RPMI7951 (cell line): ENCODE results near the gene CYP26B1. TPM values are rescaled to one million over a fixed set of nuclear protein-coding genes. Genes with fewer than 3 reads are reported as not detected.
A peak's percentile ranks its signal among the peaks of the same experiment; 100 is the strongest.

Experiments
- DNase-seq: peaks from one replicate; pipeline ENCODE4 v3.0.0-alpha.2; 2012; ENCODE audit warnings: low read depth
- total RNA-seq: library from RNA; depleted of rRNA; stranded (reverse); fragments of >200 nt; shearing (Covaris generic); gene quantifications from 2 replicates; pipeline ENCODE4 v1.2.3, GENCODE V29; 2014; rRNA removed

Gene CYP26B1, protein sequence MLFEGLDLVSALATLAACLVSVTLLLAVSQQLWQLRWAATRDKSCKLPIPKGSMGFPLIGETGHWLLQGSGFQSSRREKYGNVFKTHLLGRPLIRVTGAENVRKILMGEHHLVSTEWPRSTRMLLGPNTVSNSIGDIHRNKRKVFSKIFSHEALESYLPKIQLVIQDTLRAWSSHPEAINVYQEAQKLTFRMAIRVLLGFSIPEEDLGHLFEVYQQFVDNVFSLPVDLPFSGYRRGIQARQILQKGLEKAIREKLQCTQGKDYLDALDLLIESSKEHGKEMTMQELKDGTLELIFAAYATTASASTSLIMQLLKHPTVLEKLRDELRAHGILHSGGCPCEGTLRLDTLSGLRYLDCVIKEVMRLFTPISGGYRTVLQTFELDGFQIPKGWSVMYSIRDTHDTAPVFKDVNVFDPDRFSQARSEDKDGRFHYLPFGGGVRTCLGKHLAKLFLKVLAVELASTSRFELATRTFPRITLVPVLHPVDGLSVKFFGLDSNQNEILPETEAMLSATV
- 3.5 and 4.3 TPM in 2 replicates for total RNA-seq

DNA sequence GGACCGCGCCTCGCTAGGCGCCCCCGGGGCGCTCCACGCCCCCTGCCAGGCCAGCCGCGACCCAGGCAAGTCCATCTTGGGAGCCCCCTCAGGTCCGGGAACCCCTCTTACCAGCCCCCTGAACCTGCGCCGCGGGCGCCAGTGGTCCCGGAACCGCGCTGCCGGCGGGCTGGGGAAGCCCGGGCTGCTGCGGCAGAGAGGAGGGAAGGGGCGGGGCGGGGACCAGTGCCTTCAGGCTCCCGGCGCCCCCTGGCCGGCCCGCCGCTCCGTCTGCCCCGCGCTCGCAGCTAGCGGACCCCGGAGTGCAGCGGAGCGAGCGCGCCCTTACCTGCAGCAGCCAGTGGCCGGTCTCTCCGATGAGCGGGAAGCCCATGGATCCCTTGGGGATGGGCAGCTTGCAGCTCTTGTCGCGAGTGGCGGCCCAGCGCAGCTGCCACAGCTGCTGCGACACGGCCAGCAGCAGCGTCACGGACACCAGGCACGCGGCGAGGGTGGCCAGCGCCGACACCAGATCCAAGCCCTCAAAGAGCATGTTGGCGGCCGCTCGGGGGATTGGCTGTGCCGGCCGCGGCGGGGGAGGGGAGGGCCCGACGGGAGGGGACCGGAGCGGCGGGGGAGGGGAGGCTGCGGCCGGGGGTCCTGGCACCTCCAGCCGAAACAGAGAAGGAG, at the start of gene CYP26B1:
CYP26B1 (minus strand) TSS at position 560 of the 669 bp plus-strand sequence; CDS start at position 532, 28 bp downstream.
- DNase-seq, result no peak

DNA sequence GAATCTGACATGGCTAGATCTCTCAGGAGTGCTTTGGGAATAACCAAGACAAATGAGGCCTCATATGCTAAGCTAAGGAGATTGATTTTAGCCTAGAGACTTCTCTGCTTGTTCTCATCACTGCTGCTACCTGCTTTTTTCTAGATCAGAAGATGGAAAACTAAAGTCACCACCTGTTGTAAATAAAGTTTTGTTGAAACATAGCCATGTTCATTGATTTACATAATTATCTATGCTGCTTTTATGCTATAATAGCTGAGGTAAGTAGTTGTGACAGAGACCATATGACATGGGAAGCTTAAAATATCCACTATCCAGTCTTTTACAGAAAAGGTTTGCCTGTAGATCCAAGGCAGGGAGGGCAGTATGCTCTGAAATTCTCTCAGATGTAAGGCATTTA, 46.1 kb upstream of the CYP26B1 start:
- no peak for DNase-seq

DNA sequence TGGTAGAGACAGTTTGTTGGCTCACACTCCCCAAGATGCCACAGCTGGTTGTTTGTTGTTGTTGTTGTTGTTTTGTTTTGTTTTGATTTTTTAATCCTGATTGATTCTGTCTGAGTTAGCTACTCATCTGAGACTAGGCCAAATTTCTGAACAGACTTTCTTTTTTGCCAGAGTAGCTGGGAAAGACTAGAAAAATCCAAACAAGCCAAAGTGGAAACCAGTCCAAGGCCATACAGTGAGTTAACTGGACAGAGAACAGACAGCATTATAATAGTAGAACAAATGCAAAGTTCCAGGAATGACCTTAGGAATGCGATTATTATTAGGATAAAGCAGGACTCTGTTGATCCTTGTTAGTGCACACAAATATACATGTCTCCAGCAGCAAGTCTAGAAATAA, 43.8 kb upstream of the CYP26B1 start:
- DNase-seq, result no peak

DNA sequence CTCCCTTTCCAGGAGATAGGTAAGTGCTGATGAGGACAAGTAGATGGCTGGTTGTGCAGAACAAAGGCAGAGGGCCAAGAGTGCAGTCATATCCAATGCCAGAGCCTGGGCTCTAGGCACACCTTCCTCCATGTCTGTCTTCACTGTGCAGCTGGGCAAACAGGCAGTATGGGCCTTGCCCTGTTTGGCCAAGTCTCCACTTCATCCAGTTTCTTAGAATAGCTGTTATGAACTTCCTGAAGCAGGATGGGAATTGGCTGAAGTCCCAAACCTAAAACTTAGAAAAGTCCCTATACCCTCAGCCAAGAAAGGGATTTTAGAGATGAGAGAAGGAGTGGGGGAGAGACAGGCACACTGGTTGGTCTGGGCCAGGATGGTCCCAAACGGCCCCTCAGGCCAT, 37.5 kb upstream of the CYP26B1 start:
- DNase-seq, result peak; percentile 40

DNA sequence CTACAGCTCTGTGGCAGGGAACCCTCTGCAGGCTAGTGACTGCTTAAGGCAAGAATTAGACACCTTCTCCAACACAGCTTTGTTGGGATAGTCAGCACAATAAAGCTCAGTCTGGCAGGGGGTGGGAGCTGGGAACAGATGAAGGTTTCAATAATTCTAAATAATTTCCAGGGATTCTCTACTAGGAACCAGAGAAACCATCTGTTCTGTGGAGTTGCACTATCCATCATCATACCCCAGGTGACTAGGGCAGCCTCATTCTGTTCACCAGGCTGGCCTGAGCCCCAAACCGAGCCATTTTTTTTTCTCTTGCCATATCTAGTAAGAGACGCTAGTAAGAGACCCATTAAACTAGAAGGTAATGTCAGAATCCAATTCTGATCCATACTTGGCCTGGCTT, 35.8 kb upstream of the CYP26B1 start:
- no peak for DNase-seq

DNA sequence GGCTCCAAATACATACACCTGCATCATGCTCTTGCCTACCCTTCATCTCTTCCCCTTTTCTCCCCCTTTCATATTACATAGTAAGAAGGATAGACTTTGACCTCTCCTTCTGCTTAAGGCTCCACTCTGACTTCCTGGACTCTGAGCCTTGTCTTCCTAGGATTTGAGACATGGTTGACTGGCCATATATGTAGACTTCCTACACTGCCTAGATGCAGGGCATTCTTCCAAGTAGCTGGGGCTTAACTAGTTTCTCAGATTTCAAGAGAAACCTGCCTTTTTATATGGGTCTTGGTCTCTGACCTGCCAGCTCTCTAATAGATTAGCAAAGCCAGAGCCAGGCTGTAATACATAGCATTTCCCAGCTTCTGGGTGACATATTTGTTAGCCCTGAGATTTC, 35.4 kb upstream of the CYP26B1 start:
- no peak for DNase-seq

DNA sequence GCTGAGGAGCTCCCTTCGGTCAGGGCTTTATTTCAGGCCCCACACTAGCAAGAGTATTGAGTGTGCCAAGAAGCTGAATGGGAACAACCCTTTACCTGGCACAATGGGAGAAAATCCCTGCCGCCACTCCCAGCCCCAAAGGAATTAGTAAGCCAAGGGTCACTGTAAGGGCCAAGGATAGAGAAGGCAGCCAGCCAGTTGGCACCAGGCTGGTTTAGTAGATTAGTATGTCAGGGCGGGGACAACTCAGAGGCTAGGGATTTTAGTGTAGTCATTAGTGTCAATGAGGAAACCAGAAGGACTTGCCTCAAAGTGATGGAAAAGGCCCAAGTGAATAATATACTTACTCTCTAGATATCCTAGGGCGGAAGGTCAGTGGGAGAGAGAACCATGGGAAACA, 34.9 kb upstream of the CYP26B1 start:
- no peak for DNase-seq

DNA sequence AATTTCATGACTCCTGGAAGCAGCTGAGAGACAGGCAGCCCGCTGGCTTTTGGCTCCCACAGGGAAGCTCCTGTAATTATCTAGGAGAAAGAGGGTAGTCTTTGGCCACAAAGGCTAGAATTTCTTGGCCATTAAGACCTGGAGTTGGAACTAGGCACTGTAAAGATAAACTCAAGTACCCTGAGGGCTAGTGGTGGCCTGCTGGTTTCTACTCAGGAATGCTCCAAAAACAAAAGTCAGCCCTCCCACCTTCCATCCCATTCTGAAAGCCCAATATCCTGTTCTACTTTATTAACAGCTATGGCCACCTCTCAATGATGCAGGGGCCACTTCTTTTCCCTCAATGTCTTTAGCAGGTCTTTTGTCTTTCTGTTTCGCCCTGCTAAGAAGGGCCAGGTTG, 34.0 kb upstream of the CYP26B1 start:
- no peak for DNase-seq

DNA sequence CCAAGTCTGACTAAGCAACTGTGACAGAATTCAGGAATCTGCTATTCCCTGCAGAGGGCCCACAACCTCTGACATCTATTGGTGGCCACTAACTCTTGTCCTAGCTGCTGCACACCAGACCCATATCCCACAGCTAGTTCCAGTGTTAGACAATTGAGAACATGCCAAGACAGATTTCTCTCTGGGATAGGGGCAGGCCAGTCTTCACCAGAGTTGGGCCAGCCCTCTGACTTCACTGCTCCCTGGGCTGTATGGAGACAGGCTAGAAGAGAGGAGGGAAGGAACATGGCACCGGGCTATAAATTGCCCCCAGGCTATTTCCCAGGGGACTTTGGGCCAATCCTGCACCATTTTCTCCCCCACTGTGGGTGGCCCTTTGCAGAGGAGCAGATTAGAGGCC, 32.7 kb upstream of the CYP26B1 start:
- no peak for DNase-seq

DNA sequence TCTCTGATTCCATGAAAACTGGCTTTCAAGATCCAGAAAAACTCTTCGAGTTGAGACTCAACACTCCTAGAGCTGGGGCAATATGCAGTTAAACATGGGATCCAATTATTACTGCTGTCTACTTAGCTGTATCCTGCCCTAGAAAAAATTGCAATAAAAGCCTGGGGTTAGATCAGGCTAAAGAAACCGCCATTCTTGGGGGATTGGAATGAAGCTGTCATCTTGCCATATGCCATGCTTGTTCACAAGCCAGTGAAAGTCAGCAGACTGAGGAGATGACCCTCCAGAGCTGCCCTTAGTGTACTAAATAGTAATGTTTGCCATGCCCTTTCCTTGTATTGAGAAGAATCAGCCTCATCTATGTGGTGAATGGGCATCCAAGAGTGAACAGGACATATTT, 30.9 kb upstream of the CYP26B1 start:
- DNase-seq, result no peak

DNA sequence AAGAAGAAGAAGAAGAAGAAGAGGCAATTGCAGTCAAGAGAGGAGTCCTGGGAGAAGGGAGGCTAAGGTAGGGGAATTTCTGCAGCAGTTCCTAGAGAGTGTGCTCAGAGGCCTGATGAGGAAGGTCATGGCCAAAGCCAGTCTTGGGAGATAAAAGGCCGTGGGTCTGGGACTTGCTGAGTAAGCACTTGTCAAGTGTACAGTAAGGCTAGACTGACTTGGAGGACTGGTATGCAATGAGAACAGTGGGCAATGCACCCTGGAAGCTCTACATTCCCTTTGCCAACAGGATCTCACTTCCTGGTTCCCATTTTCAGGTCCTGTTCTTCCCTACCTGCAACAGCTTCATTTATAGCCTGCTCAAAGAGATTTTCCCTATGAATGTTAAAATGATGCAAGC, 28.6 kb upstream of the CYP26B1 start:
- DNase-seq, result no peak

DNA sequence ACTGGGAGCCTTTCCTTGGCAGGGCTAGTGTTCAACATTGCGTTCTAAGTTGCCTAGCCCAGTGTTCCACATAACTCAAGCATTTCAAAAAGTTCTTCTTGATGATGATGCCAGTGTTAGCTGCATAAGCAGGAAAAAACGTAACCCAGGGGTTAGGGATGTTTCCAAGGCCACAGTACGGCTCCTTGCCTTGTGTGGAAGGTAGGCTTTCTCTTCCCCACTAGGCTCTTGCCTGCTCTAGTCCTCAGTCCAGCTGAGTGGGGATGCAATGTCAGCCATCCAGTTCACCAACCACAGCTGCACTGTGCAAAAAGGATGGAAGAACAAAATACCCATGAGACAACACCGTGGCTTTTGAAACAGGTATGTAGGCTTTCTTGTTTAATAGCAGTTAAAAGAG, 28.0 kb upstream of the CYP26B1 start:
- DNase-seq, result no peak

DNA sequence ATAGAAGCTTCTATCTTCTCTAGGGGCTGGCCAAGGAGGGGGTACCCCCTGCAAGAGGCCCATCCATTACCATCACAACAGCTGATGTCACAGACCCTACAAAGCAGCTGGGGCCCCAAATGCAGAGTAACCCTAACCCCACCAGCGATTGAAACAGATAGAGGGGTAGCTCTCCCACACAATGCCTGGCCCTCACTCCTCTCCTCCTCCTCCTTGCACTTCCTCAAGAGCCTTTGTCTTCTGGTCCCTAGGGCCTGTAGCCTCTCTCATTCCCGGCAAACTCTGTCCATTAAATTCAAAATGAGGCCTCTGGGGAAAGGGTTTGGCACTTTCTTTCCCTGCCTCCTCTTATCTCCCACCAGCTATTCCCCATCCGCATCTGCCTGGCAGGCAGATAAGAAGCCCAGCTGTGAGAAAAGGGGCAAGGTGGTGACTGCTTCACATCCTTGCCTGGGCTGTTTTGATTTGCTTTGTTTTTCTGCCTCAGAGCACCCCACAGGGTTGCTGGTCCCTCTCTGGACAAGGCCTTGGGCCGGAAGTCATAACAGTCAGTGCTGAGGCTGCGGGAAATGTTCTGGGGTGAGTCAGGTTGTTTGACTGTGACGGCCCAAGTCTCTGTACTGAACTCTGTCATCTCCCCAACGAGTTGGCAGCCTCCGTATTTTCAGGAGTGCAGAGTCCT, 26.1 kb upstream of the CYP26B1 start:
- no peak for DNase-seq

DNA sequence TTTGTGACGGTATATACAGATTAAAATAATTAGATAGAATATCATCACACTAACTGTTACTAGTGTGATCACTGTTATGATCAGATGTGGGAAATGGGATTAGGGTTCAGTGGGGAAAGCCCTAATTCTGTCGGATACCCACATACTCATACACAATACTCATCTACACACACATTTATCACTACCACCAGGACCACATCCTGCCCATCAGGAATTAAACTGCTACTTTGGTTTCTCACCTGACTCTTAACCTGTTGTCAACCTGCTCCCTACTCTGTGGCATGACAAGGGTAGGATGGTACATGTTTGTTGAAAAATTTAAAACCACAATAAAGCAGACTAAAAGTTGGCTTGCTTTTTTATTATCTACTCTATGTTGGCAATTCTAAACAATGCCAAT, 24.8 kb upstream of the CYP26B1 start:
- DNase-seq, result no peak

DNA sequence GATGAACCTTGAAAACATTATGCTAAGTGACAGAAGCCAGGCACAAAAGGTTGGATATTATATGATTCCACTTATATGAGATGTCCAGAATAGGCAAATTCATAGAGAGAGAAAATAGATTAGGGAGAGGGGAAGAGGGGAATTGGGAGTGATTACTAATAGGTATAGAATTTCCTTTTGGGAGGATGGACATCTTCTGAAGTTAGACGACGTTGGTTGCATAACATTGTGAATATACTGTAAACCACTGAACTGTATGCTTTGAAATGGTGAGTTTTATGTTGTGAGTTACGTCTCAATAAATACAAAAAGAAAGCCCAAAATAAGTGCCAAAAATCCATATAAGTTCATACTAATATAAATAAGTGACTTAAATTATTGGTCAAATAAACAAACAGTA, 18.6 kb upstream of the CYP26B1 start:
- no peak for DNase-seq

DNA sequence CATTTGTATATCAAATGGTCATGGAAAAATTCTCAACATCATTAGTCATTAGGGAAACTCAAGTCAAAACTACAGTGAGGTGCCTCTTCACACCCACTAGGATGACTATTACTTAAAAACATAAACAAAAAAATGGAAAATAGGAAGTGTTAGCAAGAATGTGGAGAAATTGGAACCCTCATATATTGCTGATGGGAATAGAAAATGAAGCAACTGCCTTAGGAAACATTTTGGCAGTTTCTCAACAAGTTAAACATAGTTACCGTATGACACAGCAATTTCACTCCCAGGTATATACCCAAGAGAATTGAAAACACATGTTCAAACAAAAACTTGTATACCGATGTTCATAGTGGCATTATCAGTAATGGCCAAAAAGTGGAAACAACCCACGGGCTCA, 18.1 kb upstream of the CYP26B1 start:
- peak; percentile 20 for DNase-seq

DNA sequence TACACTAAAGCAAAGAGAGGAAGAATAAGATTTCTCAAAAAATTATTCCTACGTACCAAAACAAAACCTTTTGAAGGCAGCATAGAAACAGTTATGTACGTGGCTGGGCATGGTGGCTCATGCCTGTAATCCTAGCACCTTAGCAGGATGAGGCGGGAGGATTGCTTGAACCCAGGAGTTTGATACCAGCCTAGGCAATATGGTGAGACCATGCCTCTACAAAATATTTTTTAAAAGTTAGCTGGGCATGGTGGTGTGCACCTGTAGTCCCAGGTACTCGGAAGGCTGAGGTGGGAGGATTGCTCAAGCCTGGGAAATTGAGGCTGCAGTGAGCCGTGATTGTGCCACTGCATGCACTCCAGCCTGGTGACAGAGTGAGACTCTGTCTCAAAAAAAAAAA, 14.9 kb upstream of the CYP26B1 start:
- no peak for DNase-seq

DNA sequence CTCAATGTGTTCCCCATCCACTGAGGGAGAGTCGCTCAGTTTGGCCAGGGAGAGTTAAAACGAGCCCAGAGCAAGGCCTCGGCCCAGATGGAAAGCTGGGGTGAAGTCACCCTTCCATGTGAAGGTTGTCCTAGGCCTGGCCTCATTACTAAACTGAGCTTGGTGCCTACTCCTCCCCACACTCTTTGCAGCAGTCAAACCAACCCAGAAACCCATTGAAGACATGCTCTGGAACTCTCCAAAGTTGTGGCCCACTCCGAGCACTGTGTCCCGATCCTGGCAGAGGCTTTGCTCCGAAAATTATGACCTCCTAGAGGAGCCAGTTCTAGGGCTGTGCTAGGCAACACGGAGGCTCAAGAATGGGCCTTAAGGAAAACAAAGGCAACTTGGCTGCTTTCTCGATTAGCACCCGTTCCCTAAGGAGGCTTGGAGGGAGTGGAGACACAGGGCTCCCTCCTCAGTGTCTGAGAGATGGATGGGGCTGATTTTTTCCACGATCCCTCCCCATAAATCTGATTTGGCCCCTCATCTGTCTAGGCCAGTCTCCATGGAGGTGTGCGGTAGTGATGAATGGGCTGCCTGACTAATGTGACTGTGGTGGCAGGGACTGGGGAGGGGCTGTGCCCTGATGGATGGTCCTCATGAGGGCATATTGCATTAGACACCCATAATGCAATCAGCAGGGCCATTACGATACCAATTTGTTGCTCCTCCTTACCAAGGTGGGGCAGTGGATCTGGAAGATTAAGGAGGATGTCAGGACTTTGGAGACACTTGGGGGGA, 11.7 kb upstream of the CYP26B1 start:
- DNase-seq, result no peak

DNA sequence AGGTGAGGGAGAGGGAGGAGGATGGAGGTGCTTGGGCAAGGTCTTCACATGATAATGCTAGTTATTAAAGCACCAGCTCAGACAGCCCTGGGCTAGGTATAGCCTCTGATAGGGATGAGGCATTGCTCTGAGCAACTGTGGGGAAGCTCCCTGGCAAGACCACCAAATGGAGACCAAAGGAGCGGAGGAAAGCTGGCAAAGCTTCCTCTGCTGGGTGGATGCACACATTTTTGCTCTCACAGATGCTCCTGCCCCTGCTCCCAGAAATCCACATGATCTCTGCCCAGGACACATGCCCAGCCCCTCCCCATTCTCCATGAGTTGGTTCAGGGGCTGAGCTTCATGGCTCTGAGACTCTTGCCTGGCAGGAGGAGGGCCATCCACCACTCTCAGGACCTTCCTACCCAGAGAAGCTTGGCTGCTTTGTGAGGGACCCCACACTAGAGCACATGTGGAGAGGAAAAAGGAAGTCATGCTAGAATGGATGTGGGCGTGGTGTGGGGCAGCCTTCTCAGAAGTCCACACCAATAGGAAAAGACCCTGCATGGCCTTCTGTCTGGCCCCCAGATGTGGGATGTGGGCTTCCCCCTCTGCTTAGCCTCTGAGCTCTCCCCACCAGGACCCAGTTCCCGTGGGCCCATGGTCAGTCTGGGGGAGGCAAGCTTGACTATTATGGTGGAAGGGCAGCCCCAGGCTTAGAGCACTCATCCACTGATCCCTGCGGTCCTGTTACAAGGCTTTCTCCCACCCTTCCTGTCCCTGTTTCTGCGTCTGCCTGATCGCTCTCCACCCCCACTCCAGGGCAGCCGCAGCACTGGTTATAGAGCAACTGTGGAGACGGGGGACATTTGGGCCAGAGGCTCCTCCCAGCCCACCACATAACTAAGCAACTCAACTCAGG, 10.5 kb upstream of the CYP26B1 start:
- DNase-seq, result no peak

DNA sequence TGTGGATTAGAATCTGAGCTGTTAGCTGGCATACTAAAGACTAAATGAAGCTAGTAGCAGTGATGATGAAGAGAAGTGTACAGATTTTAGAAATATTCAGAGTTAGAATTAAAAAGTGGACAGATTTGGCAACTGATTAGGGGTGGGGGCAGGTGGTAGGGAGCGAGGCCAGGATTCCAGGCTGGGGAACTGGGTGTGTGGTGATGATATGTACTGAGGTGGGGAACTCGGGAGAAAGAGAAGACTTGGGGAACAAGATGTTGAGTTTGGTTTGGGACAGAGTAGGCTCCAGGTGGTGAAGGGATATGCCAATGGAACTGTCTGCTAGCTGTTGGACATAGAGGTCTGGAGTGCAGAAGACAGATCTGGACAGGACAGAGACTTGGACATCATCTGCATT, 9.2 kb upstream of the CYP26B1 start:
- no peak for DNase-seq

DNA sequence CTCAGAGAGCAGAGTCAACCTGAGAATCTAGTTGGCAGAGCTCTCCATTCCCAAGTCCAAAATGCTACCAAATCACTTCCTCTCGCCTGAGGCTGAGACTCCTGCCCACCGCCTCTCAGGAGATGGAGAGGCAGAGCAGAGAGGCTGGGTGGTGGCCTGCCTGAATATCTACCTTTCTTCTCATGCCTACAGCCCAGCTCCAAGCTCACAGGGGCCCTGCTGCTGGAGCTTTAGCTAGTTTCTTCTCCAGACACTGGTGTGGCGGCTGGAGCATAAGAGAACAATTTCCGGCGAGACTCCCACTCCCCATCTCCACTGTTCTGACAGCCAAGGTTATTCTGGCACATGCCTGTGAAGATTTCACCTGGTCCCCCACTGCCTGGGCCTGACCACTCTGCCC, 8.1 kb upstream of the CYP26B1 start:
- DNase-seq, result no peak
